GM12878 (cell line): Measurements from ENCODE around the gene LMAN1L. TPM values are rescaled to one million over a fixed set of nuclear protein-coding genes. Genes with fewer than 3 reads are reported as not detected.

Experiments
- ATAC-seq: fragments of 200-7000 bp; cut with Tn5 transposase; 3 replicates; pipeline ENCODE4 v1.9.1; 2020; ENCODE audit warnings: mild to moderate bottlenecking, moderate library complexity
- BruUV-seq: library from RNA; stranded (reverse); fragments of 400-500 nt; replicated peaks from 2 replicates; lab custom pipeline; 2021; lab: Mats Ljungman, UMichigan
- CTCF ChIA-PET: fragments of 300-600 bp; sonication (Branson Sonifier 250); formaldehyde crosslinking; extraction: SDS; loops from one replicate; lab custom pipeline; 2021; ENCODE audit warnings: inconsistent platforms; lab: Yijun Ruan, JAX
- POLR2A ChIA-PET: fragments of 350-600 bp; formaldehyde crosslinking; extraction: SDS; loops from one replicate; lab custom pipeline; 2021; ENCODE audit warnings: inconsistent platforms; lab: Charles Lee
- RAD21 ChIA-PET: fragments of 300-600 bp; sonication (Branson Sonifier 250); formaldehyde crosslinking; loops from one replicate; lab custom pipeline; 2023; ENCODE audit warnings: antibody characterized with exemption; ENCODE audit not compliant: unreplicated experiment; lab: Charles Lee
- SMC1A ChIA-PET: fragments of 300-600 bp; sonication (Branson Sonifier 250); formaldehyde crosslinking; loops from one replicate; lab custom pipeline; 2023; ENCODE audit not compliant: unreplicated experiment, uncharacterized antibody; lab: Charles Lee
- DNase-seq: peaks from one replicate; pipeline ENCODE4 v3.0.0-alpha.2; 2011; ENCODE audit warnings: low read depth, low spot score
- FAIRE-seq: peaks from 3 replicates; lab custom pipeline; 2011; peaks lifted over from hg19 to GRCh38; lab: Jason Lieb, UNC
- H2AFZ ChIP-seq: 2 replicates; pipeline ENCODE4 v1.6.0; 2011; ENCODE audit warnings: low read depth, low read length, control low read depth; ENCODE audit not compliant: control insufficient read depth
- H3K27ac ChIP-seq: 2 replicates; pipeline ENCODE4 v1.5.1; 2011; ENCODE audit warnings: control low read depth; ENCODE audit not compliant: control insufficient read depth, insufficient read depth
- H3K27me3 ChIP-seq, 2 experiments: replicated peaks in 1 of 2; 2 replicates each; pipeline versions ENCODE4 v1.6.0 to v1.6.1; 2011; ENCODE audit warnings: low read length in 1 of 2; ENCODE audit not compliant: control insufficient read depth in 2 of 2, insufficient read depth in 2 of 2
- H3K36me3 ChIP-seq, 2 experiments: 2 replicates each; pipeline ENCODE4 v1.5.1; 2011; ENCODE audit warnings: low read length in 1 of 2; ENCODE audit not compliant: control insufficient read depth in 2 of 2, insufficient read depth in 2 of 2
- H3K4me1 ChIP-seq: 2 replicates; pipeline ENCODE4 v1.6.1; 2011; ENCODE audit warnings: mild to moderate bottlenecking, low read length, moderate library complexity, mixed read lengths; ENCODE audit not compliant: control insufficient read depth, insufficient read depth
- H3K4me2 ChIP-seq: 2 replicates; pipeline ENCODE4 v1.6.0; 2011; ENCODE audit warnings: control low read depth; ENCODE audit not compliant: control insufficient read depth, insufficient read depth
- H3K4me3 ChIP-seq: fragments of 200-600 bp; sonication (generic); 2 replicates; pipeline ENCODE4 v1.5.1; 2016
- H3K79me2 ChIP-seq: 2 replicates; pipeline ENCODE4 v1.6.0; 2011; ENCODE audit warnings: low read length; ENCODE audit not compliant: control insufficient read depth, insufficient read depth
- H3K9ac ChIP-seq: 2 replicates; pipeline ENCODE4 v1.8.0; 2011; ENCODE audit warnings: low read length, control low read depth, mixed read lengths; ENCODE audit not compliant: control insufficient read depth, insufficient read depth
- H3K9me3 ChIP-seq: replicated peaks from 3 replicates; pipeline ENCODE4 v1.5.1; 2011; ENCODE audit warnings: mild to moderate bottlenecking, low read length; ENCODE audit not compliant: control insufficient read depth, insufficient read depth
- H4K20me1 ChIP-seq: 2 replicates; pipeline ENCODE4 v1.6.0; 2011; ENCODE audit not compliant: control insufficient read depth, insufficient read depth
- CBX5 ChIP-seq: sonication (generic); IDR thresholded peaks from 2 replicates; pipeline ENCODE4 v1.6.1; 2016; ENCODE audit warnings: low read depth, moderate library complexity, mild to moderate bottlenecking, inconsistent platforms
- DPF2 ChIP-seq: fragments of 450-650 bp; IDR thresholded peaks from 2 replicates; pipeline ENCODE4 v1.6.1; 2017; ENCODE audit warnings: mild to moderate bottlenecking
- IRF4 ChIP-seq: IDR thresholded peaks from 2 replicates; pipeline ENCODE4 v1.6.1; 2011; ENCODE audit warnings: low read depth, low read length
- JUND ChIP-seq: IDR thresholded peaks from 2 replicates; pipeline ENCODE4 v1.6.1; 2012; ENCODE audit warnings: low read depth, mild to moderate bottlenecking, low read length, improper control_type of control experiment, moderate library complexity
- MAX ChIP-seq: IDR thresholded peaks from 2 replicates; pipeline ENCODE4 v1.6.1; 2012; ENCODE audit warnings: low read depth, low read length, improper control_type of control experiment
- NFYB ChIP-seq: IDR thresholded peaks from 2 replicates; pipeline ENCODE4 v1.6.1; 2011; ENCODE audit warnings: low read depth, mild to moderate bottlenecking, low read length, improper control_type of control experiment, moderate library complexity; ENCODE audit not compliant: insufficient read depth
- PBX3 ChIP-seq: IDR thresholded peaks from 2 replicates; pipeline ENCODE4 v1.6.1; 2011; ENCODE audit warnings: mild to moderate bottlenecking, low read depth, low read length, moderate library complexity; ENCODE audit not compliant: insufficient replicate concordance
- RB1 ChIP-seq: fragments of 450-650 bp; formaldehyde crosslinking; IDR thresholded peaks from 2 replicates; pipeline ENCODE4 v1.6.1; 2017; ENCODE audit warnings: mild to moderate bottlenecking, borderline replicate concordance
- RBBP5 ChIP-seq: fragments of 200-600 bp; sonication (generic); conservative IDR thresholded peaks from 2 replicates; pipeline ENCODE4 v1.6.1; 2016
- RUNX3 ChIP-seq: IDR thresholded peaks from 2 replicates; pipeline ENCODE4 v1.6.1; 2012; ENCODE audit warnings: low read length, inconsistent platforms
- SRF ChIP-seq, 2 experiments: IDR thresholded peaks; 2 replicates each; pipeline ENCODE4 v1.6.1; 2011; ENCODE audit warnings: low read depth in 2 of 2, low read length in 2 of 2, mild to moderate bottlenecking in 1 of 2, moderate library complexity in 1 of 2
- TAF1 ChIP-seq: IDR thresholded peaks from 2 replicates; pipeline ENCODE4 v1.6.1; 2011; ENCODE audit warnings: mild to moderate bottlenecking, low read depth, low read length, borderline replicate concordance
- ZBED1 ChIP-seq: IDR thresholded peaks from 2 replicates; pipeline ENCODE4 v1.6.1; 2016; ENCODE audit warnings: borderline replicate concordance
- ZNF207 ChIP-seq: fragments of 450-650 bp; IDR thresholded peaks from 2 replicates; pipeline ENCODE4 v1.6.1; 2014; ENCODE audit warnings: antibody characterized with exemption, mild to moderate bottlenecking, borderline replicate concordance
- ZNF274 ChIP-seq: IDR thresholded peaks from one replicate; pipeline ENCODE4 v1.8.0; 2011; ENCODE audit not compliant: insufficient read length, insufficient read depth
- ZNF687 ChIP-seq: fragments of 450-650 bp; IDR thresholded peaks from 2 replicates; pipeline ENCODE4 v1.6.1; 2017; ENCODE audit warnings: mild to moderate bottlenecking, moderate library complexity
- WGBS: methylation state at CpG from one replicate; pipeline ENCODE4 v1.1.6; 2016; ENCODE audit warnings: low lambda C conversion rate; ENCODE audit not compliant: insufficient replicate concordance, insufficient coverage; ENCODE audit errors: missing lambda C conversion rate; 5-methylcytosine and 5-hydroxymethylcytosine counted together
- in situ Hi-C: fragments of 300-500 bp; cut with MboI; formaldehyde crosslinking; loops from 9 replicates; pipeline ENCODE4 v1.14.3; 2018; ENCODE audit warnings: mixed read lengths
- intact Hi-C: fragments of 100-400 bp; cut with micrococcal nuclease; formaldehyde crosslinking; loops from one replicate; pipeline ENCODE4 v1.14.2; 2022; ENCODE audit not compliant: unreplicated experiment
- polyA plus RNA-seq, 11 experiments: library from polyadenylated mRNA; depleted of rRNA in 4 of 11; unstranded in 6 of 11; stranded (reverse) in 5 of 11; fragments of >200 nt; fragmentation: Nextera tagmentation in 4 of 11; fragmentation: Illumina TruSeq in 1 of 11; extraction: Ambion mirVana in 4 of 11; extraction: Trizol in 1 of 11; gene quantifications; 1 replicate in 1 of 11; 2 replicates in 10 of 11; pipeline versions ENCODE4 v1.2.1 to v1.2.3, GENCODE V29; 2011 to 2016; ENCODE audit warnings: inconsistent platforms in 2 of 11, missing spikeins in 2 of 11, low read depth in 1 of 11
- total RNA-seq, 4 experiments: library from RNA; depleted of rRNA in 3 of 4; stranded (reverse); fragments of >200 nt in 3 of 4; fragmentation: Illumina TruSeq in 1 of 4; extraction: Trizol in 1 of 4; gene quantifications; 2 replicates each; pipeline versions ENCODE4 v1.2.1 to v1.2.3, GENCODE V29; 2013 to 2021

Gene LMAN1L
- total and polyA plus RNA-seq, 10 of the 15 experiments (the other 5 are each of a cell fraction or from before 2014, with no cell fraction given), result not detected

- no peaks in the 10 kb centered on the region for H4K20me1 ChIP-seq
- peak within 1 kb of the TSS; percentile 96 for H3K27ac ChIP-seq
- no peak for FAIRE-seq
- no peak; the same call in 2 of the 3 replicates for ATAC-seq
- peaks cover 64% of the 10 kb centered on the region for H3K79me2 ChIP-seq
- DNase-seq, result no peak
- intact Hi-C loops, result loop anchor here (1.0 kb wide), 1 partner anchor 19 kb away; no protein-coding TSS in a partner anchor
- POLR2A ChIA-PET, result interaction anchor here (0.5 to 17.5 kb wide), 7 partner anchors 5 to 165 kb away, joined by 3 to 602 read pairs (median 14); partner anchors contain the start of genes CLK3 and CSK
- peaks cover 59% of the 10 kb centered on the region for H3K4me1 ChIP-seq
- peak within 1 kb of the TSS; percentile 82 for H3K9ac ChIP-seq
- H3K27me3 ChIP-seq, result no peaks in the 10 kb centered on the region
- H3K4me3 ChIP-seq, result peak within 1 kb of the TSS; percentile 94
- no TSS peak for BruUV-seq
- CTCF ChIA-PET, result interaction anchor here (0.8 to 25.9 kb wide), 9 partner anchors 6 to 379 kb away, joined by 3 to 1288 read pairs (median 8); partner anchors contain the start of gene CSK
- SMC1A ChIA-PET, result interaction anchor here (1.7 to 17.6 kb wide), 6 partner anchors 10 to 120 kb away, joined by 5 to 811 read pairs (median 10); no protein-coding TSS in a partner anchor
- H3K4me2 ChIP-seq, result peak within 1 kb of the TSS; percentile 99
- peak within 1 kb of the TSS; percentile 29; the same call in 1 of the 2 replicates for H2AFZ ChIP-seq
- in situ Hi-C loops, result loop anchor here (5.0 kb wide), 1 partner anchor 384 kb away; no protein-coding TSS in a partner anchor
- H3K36me3 ChIP-seq, result no peaks in the 10 kb centered on the region; a peak in 2 of 4 replicates
- WGBS, result 1% methylated on average over 24 of the region's 74 CpGs
- RAD21 ChIA-PET, result interaction anchor here (0.6 to 25.2 kb wide), 5 partner anchors 2 to 92 kb away, joined by 3 to 1186 read pairs (median 14); partner anchors contain the start of genes CSK and SCAMP2
- H3K9me3 ChIP-seq, result no peaks in the 10 kb centered on the region
- peak; percentile 52; the same call in 1 of the 2 replicates for TF ChIP-seq ZNF207
- TF ChIP-seq JUND, result no peak
- peak; percentile 50; the same call in 1 of the 2 replicates for TF ChIP-seq TAF1
- TF ChIP-seq IRF4, result no peak
- no peak for TF ChIP-seq PBX3
- no peak for TF ChIP-seq RBBP5
- TF ChIP-seq CBX5, result no peak
- no peak for TF ChIP-seq ZBED1
- no peak for TF ChIP-seq SRF (IDR thresholded peaks at IDR 0.05; ENCODE audit: low read depth in 2 of 2, low read length in 2 of 2)
- no peak for TF ChIP-seq NFYB
- no peak for TF ChIP-seq MAX
- TF ChIP-seq ZNF274, result no peak
- peak; percentile 72; the same call in 1 of the 2 replicates for TF ChIP-seq DPF2
- no peak for TF ChIP-seq ZNF687
- 0 out of 2 replicates have a peak, but pooled peaks have one; percentile 55 for TF ChIP-seq RB1
- no peak for TF ChIP-seq RUNX3
These were observed 31.0 kb upstream of the LMAN1L start, which contains the start of gene CSK for GRCh38 chr15:74781431-74782258. Gene CSK (plus strand): TSS chr15:74782080. CDS start chr15:74798298, 16,218 bp downstream.
